ENCODE measurements around the gene KLHDC9.

- TF ChIP-seq POLR2A (IDR thresholded peaks at IDR 0.05) = no peak
- TF ChIP-seq POLR2AphosphoS5 (IDR thresholded peaks at IDR 0.05) = no peak
- TF ChIP-seq EP300 (IDR thresholded peaks at IDR 0.05) = no peak
- TF ChIP-seq CTCF (IDR thresholded peaks at IDR 0.05) = no peak
Measured at GRCh38 chr1:161090617-161091016, 7.5 kb upstream of the KLHDC9 start.
